ENCODE results near the gene RAB27B.

DNA sequence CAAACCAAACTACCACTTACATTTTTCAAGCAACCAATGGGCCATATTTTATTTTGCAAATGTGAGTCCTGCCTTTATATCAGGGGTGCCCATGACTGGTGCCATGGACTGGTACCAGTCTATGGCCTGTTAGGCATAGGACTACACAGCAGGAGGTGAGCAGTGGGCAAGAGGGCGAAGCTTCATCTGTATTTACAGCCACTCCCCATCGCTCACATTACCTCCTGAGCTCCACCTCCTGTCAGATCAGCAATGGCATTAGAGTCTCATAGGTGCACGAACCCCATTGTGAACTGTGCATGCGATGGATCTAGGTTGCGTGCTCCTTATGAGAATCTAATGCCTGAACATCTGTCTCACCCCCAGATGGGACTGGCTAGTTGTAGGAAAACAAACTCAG lies 77.4 kb downstream of the RAB27B start:
- TF ChIP-seq NR2C2 (IDR thresholded peaks at IDR 0.05; ENCODE audit: borderline replicate concordance, control insufficient read depth, insufficient read length, low read depth), result no peak
- no peak for TF ChIP-seq NR2F1 (conservative IDR thresholded peaks at IDR 0.05)
- no peak for TF ChIP-seq POLR2AphosphoS5 (IDR thresholded peaks at IDR 0.05; ENCODE audit: low read length)
- no peak for TF ChIP-seq SREBF2 (IDR thresholded peaks at IDR 0.05; ENCODE audit: low read length)
- no peak for TF ChIP-seq POLR2A (IDR thresholded peaks at IDR 0.05; ENCODE audit: low read depth, low read length)
